Cardiac septum (tissue), 1 donor: ENCODE results near the gene PLA2G4D. TPM values are rescaled to one million over a fixed set of nuclear protein-coding genes. Genes with fewer than 3 reads are reported as not detected.
"Not testable (repeated sequence)": the region's sequence is repeated elsewhere in the genome, so short reads cannot be mapped to it uniquely, and the experiment has no call there.

ENCODE experiments used
- DNase-seq: peaks from one replicate; pipeline ENCODE4 v3.0.0-alpha.2; 2020; ENCODE audit warnings: low spot score
- intact Hi-C: fragments of 100-400 bp; cut with DNase I; formaldehyde crosslinking; loops from one replicate; pipeline ENCODE4 v1.14.0; 2022
- total RNA-seq: library from RNA; stranded (reverse); fragmentation: NEBNext Ultra II Directional; extraction: Animal tissue kit (Norgen Biotek cat#: 25700); gene quantifications from one replicate; pipeline ENCODE4 v1.2.1, GENCODE V29; 2021
- donor health status: DM: no; HTN: no; CAD: no.

Gene PLA2G4D
- total RNA-seq, 1 donor from 2014 or later, result not detected

GRCh38 chr15:42097018-42097417, 2.7 kb upstream of the PLA2G4D start:
- intact Hi-C loops, result no loop called here
- DNase-seq, result no peak

- DNase-seq, result no peak
- intact Hi-C loops, result no loop called here
Observed at GRCh38 chr15:42093966-42094365, 396 bp downstream of the PLA2G4D start.

GRCh38 chr15:42092398-42093318, 1.7 kb downstream of the PLA2G4D start:
- intact Hi-C loops, result no loop called here
- DNase-seq, result no peak

- intact Hi-C loops, DNase-seq: not testable (repeated sequence)
Observed at GRCh38 chr15:42091753-42092397, 2.5 kb downstream of the PLA2G4D start.

- intact Hi-C loops, result no loop called here
- DNase-seq, result no peak
Observed at GRCh38 chr15:42090781-42091180, 3.6 kb downstream of the PLA2G4D start.

- intact Hi-C loops, result no loop called here
- no peak for DNase-seq
Observed at GRCh38 chr15:42090370-42090769, 4.0 kb downstream of the PLA2G4D start.

- DNase-seq, result no peak
- intact Hi-C loops, result no loop called here
Observed at GRCh38 chr15:42089942-42090341, 4.4 kb downstream of the PLA2G4D start.

- intact Hi-C loops, result no loop called here
- DNase-seq, result no peak
Observed at GRCh38 chr15:42088801-42089640, 5.3 kb downstream of the PLA2G4D start.

GRCh38 chr15:42087926-42088800, 6.2 kb downstream of the PLA2G4D start:
- intact Hi-C loops, result no loop called here
- DNase-seq, result no peak

GRCh38 chr15:42087460-42087859, 6.9 kb downstream of the PLA2G4D start:
- no peak for DNase-seq
- intact Hi-C loops, result no loop called here

GRCh38 chr15:42085721-42086120, 8.6 kb downstream of the PLA2G4D start:
- peak; percentile 50 for DNase-seq
- intact Hi-C loops, result no loop called here

GRCh38 chr15:42085236-42085605, 9.1 kb downstream of the PLA2G4D start:
- intact Hi-C loops, result no loop called here
- DNase-seq, result peak; percentile 38

- peak; percentile 89 for DNase-seq
- intact Hi-C loops, result loop anchor here (5.0 kb wide), 1 partner anchor 53 kb away; no protein-coding TSS in a partner anchor
Observed at GRCh38 chr15:42084465-42085235, 9.7 kb downstream of the PLA2G4D start.

- DNase-seq, result peak; percentile 33
- intact Hi-C loops, result loop anchor here (5.0 kb wide), 1 partner anchor 53 kb away; no protein-coding TSS in a partner anchor
Observed at GRCh38 chr15:42083916-42084315, 10.4 kb downstream of the PLA2G4D start.

GRCh38 chr15:42083605-42083908, 10.8 kb downstream of the PLA2G4D start:
- no peak for DNase-seq
- intact Hi-C loops, result loop anchor here (5.0 kb wide), 1 partner anchor 54 kb away; no protein-coding TSS in a partner anchor

GRCh38 chr15:42082823-42083604, 11.3 kb downstream of the PLA2G4D start:
- DNase-seq, result no peak
- intact Hi-C loops, result loop anchor here (5.0 kb wide), 1 partner anchor 54 kb away; no protein-coding TSS in a partner anchor

- no peak for DNase-seq
- intact Hi-C loops, result loop anchor here (5.0 kb wide), 1 partner anchor 55 kb away; no protein-coding TSS in a partner anchor
Observed at GRCh38 chr15:42082141-42082540, 12.2 kb downstream of the PLA2G4D start.
